GM21515 (cell line): ENCODE data around the gene PPP4R2.
A peak's percentile ranks its signal among the peaks of the same experiment; 100 is the strongest.

Experiments
- ATAC-seq: cut with Tn5 transposase; IDR thresholded peaks from one replicate; pipeline ENCODE4 v1.9.1; 2021; ENCODE audit not compliant: unreplicated experiment

PPP4R2 gene

DNA sequence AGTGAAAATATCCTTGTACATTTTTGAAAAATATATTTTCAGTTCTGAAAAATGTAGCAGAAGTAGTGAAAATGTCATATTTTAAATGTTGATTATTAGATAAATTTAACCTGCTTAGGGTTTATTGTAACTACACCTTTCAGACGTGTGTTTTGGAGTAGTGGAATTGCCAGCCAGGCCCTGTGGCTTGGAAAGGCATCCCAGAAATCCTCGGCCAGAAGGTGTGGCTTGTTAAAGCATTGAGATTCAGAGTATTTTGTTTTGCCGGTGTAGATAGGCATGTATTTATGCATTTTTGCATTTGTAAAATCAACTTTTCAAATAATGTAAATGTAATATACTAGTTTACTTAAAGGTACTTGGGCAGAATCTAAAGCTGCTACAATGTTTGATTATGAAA is 71.8 kb downstream of the PPP4R2 start:
- no peak for ATAC-seq

DNA sequence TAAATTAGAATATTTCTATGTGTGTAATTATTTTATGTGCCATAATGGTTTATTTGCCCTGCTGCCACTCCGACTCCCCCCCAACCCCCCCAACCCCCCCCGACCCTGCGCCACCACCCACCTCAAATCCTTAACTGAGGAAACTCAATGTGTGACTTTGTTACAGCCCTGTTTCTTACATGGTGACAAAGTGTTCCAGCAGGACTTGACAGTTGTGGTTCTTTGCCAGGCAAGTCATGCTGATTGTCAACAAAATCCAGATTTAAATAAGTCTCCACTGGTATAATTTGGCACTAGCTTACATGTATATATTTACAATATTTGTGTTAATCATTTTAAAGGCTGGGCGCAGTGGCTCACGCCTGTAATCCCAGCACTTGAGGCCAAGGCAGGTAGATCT is 72.6 kb downstream of the PPP4R2 start:
- ATAC-seq, result no peak

DNA sequence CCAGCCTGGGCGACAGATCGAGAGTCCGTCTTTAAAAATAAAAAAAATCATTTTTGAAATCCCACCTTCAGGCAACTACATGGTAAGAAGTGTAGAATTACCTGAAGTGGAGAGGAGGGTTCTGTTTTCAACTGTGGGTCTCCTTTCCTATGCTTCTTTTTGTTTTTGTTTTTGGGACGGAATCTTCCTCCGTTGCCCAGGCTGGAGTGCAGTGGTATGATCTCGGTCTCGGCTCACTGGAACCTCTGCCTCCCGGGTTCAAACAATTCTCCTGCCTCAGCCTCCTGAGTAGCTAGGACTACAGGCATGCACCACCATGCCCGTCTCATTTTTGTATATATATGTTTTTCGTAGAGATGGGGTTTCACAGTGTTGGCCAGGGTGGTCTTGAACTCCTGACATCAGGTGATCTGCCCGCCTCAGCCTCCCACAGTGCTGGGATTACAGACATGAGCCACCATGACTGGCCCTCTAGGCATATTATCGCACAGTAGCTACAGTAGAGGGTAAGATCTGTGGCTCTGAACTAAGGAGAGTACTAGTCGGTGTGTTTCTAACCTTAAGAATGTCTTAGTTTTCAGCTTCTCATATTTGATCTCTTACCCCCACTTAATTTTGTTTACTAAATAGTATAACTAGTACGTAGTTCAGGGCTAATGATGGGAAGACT is 73.3 kb downstream of the PPP4R2 start:
- no peak for ATAC-seq

DNA sequence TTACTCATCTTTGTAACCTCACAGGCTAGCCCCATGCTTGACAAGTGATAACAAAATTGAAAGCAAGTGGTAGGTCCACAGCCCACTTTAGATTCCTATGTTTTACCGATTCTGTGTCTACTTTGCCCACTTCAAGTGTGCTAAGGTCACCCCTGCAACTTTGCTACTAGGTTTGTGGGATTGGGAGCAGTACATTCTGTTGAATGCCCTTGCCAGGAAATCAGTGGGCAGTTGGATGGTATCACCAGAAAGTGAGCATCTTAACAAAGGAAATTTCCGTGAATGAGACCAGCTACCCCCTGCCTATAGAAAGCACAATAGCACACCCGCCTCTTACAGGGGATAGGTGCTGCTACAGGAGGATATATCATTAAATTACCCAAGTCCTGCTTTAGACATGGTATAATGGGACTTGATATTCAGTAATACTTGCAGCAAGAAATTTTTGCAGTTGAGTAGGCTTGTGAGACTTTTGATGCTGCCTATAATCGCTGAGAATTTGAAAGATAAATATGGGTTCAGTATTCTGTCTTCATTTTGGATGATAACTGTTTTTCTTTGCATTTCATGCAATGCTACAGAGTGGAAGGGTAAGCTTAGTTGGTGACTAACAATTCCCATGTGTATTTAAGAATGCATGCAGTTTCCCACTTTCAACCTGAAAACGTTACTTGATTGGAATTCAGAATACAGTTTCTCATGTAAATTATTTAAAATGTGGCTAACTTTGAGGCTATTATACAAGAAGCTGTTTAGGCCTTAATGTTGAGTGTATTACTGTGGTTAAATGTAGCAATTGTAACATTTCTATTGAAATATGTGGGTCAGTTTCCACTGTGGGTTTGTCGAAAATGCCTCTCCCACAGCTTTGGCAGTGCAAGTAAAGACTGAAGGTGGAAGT is 74.3 kb downstream of the PPP4R2 start:
- no peak for ATAC-seq

DNA sequence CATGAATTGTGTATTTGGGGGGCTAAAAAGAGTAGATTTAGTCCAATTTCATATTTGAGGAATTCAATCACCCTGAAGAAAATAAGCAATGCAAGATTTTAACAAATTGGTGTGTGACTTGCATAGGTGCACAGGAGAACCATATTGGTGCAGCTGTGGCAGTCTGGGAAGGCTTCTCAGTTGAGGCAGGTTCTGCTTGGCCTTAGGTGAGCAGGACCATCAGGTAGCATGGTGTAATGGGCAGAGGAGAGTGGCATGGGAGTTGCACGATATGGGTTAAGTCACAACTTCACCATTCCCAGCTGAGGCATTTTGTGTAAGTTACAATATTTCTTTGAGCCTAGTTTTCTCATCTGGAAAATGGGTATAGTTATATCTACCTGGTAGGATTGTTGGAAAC is 75.3 kb downstream of the PPP4R2 start:
- no peak for ATAC-seq

DNA sequence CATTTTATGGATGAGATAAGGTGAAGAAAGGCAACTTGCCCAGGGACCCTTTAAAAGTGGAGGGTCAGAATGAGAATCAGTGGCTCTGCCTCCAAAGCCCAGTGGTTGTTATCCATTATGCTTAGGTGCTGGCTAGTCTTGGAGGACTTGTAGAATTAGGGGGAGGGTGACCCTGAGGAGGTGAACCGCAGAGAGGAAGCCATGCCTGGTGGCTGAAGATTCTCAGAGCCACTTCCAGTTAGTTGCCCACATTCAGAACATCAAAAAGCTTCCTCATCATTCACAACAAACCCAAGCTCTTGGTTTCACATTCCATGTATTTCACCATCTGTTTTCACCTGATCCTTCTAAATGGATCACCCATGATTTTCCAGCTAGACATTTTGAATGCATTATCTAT is 76.0 kb downstream of the PPP4R2 start:
- no peak for ATAC-seq

DNA sequence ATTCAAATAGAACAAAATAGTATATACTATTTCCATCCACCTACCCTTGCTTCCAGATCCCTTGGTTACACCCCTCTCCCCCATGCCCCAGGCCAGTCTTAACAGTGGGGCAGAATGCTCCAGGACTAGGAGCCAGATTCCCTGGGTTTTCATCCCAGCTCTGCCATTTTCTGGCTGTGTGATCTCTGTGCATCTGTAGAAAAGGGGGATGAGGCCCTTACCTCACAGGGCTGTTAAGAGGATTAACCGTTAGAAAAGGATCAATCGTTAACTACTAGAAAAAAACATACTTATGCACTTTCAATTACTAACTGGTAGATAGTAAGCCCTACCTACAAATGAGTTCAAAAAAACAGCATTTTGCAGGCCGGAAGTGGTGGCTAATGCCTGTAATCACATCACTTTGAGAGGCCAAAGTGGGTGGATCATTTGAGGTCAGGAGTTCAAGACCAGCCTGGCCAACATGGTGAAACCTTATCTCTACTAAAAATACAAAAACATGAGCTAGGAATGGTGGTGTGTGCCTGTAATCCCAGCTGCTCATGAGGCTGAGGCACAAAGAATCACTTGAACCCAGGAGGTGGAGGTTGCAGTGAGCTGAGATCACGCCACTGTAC is 76.6 kb downstream of the PPP4R2 start:
- no peak for ATAC-seq

DNA sequence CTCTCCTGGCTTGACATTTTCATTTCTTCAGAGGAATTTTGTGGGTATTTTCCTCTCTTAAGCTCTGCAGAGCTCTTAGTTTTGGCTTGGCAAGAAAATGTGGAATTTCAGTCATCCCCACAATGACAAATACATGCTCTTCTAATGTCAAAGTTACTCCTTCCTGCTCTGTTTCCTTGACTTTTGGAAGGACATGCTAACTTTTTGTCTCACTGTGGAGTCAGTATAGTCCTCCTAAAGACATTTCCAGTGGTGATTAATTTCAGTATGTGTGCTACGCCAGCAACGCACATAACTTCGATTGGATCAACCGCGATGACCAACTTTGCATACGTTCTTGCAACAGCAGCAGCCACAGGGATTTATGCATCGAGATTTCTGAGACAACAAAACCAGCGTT is 78.2 kb downstream of the PPP4R2 start:
- ATAC-seq, result no peak

DNA sequence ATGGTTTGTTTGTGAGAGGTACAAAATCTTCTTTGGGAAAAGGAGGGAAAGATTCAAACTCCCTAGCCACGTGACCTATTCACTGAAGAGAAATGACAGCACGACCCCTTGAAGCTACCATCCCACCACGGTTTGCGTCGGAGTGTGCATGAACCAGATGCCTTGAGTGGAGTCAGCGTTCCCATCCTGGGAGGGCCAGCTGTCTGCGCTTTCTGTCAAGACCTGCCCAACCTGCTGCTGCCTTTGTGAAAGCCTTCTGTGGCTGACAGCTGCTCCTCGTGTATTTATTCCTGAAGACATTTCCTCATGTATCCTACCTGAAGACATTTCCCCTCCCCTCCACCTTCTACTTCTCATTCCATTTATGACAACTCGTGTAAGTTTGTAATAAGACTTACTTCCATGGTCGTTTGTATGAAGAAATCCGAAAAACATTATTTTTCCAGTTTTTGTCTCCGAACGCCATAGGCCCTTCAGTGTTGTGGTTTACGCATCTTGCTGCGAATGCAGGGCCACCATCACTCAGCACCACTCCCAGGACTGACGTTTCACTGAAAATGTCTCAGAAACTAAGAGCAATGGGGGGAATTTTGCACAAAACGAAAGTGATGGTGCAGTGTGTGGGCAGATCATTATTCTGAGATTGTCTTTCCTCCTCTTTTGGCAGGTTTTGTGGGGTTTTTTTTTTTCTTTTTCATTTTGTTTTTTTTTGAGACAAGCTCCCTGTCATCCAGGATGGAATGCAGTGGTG is 83.8 kb downstream of the PPP4R2 start:
- ATAC-seq, result no peak

DNA sequence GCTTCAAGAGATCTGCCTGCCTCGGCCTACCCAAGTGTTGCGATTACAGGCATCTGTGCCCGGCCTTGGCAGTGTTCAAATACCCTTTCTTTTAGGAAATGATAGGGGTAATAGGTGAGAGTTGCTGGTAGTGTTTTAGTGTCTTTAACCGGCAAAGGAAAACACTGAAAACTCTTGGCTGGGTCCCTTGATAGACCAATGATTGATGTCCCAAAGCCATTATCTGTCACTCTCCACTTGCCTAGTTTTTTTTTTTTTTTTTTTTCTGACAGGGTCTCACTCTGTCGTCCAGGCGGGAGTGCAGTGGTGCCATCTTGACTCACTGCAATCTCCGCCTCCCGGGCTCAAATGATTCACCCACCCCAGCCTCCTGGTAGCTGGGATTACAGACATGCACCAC is 84.5 kb downstream of the PPP4R2 start:
- ATAC-seq, result no peak

DNA sequence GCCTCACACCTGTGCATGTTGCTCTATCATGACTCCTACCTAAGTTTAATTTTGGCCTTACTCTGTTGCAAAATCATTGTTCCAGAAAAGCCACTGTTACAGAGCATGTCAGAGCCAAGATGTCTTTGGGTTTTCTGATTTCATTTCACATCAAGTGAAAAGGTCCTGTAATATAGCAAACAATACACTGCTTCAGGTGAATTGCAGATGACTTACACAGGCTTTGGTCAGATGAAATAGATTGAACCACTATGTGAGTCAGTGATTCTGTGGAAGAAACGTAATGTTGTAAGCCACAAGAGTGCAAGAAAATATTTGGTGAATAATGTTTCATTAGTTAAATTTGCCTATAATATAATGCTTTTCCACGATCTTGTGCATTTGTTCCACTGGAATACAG is 87.6 kb downstream of the PPP4R2 start:
- no peak for ATAC-seq

DNA sequence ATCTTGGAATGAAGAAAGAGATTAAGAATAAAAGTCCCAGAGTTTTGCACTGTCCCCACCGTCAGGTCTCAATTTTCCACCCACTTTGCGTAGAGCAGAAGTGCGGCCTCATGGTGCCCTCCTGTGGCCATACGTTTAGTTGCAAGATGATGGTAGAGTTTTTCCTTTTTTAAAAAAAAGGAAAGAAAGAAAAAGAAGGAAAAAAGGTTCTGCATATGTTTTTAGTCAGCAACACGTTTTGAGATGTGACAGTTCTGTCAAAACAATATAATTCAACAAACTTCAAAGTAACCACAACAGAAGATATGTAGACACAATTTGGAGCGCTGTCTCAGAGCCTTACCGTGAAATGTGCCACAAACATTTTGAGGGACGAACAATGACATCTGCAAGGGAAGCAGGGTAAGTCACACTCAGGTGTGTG is 89.5 kb downstream of the PPP4R2 start:
- ATAC-seq, result no peak

DNA sequence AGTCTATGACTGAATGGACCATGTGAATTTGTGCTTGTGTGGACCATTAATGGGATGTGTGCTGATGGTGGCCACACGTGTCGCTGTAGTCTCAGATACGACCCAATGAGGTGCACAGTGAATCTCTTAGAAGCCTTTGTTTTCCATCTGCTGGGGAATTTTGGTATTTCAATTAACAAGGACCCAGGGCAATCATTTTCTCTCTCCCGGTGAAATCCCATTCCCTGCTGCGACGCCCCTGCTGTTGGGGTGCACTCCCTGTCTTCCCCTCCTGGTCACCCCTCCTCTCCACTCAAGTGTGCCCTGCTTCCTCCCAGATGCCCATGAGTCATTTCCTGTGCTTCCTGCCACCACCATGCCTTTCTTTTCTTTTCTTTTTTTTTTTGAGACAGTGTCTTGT is 97.5 kb downstream of the PPP4R2 start:
- ATAC-seq, result no peak

DNA sequence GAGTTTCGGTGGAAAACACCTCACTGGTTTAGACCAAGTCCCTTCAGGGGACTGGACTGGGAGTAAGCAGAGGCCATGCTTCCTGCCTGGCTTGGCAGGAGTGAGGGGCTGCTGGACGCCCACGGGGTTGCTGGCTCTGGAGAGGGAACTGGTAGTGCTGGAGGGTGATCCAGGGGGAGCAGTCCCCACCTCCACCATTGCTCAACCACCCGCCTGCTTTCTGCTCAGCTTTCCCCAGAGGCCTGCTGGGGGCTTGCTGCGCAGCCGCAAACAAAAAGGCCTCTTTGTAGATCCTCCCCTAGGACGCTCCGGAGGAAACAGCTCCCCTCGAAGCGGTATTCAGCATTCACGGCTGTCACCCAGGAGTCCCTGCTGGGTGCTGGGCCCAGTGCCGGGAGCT is 98.3 kb downstream of the PPP4R2 start:
- no peak for ATAC-seq

DNA sequence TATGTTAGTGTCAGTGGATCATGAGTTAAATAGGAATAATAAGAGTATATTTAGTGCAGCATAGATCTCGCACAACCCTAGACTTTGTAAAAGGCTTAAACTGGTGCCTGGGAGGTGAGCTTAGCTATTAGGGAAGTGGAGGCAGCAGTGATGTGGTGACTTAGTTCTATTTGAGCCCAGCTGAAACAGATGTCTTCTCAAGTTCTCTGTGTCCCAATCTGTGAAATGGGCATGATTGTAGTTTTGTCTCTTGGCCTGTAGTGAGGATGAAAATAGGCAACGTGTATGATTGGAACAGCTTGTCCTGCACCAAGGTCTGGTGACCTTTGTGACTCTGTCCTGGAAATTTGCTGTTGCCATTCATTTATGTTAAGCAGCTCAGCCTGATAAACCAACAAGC is 99.6 kb downstream of the PPP4R2 start:
- no peak for ATAC-seq

DNA sequence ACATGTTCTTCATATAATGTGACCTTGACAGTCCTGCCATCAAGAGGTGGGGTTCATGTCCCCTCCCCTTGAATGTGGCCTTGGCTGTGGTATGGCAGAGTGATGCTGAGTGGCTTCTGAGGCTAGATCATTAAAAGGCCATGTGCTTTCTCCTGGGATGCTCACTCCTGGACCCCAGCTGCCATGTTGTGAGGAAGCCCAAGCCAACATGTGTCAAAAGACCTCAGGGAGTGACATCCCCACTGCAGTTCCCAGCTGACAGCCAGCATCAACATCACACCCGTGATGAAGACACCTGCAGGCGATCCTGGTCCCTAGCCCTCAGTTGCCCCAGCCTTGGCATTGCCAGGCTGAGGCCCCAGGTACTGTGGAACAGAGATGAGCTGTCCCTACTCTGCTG is 101.4 kb downstream of the PPP4R2 start:
- no peak for ATAC-seq

DNA sequence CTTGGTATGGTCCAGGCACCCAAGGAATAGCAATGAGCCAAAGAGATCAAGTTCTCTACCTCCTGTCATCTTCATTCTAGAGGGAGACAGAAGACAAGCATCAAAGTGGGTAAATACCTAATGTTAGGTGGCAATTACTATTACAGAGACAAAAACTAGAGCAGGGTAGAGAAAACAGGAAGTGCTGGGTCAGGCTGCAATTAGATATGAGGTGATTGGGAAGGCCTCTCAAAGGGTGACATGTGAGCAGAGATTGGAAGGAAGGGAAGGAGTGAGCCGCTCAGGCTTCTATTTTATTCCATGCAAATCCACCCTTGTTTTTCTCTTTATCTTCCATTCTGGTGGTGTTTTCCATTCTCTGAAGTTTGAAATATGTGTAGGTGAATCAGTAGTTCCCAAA is 102.3 kb downstream of the PPP4R2 start:
- no peak for ATAC-seq

DNA sequence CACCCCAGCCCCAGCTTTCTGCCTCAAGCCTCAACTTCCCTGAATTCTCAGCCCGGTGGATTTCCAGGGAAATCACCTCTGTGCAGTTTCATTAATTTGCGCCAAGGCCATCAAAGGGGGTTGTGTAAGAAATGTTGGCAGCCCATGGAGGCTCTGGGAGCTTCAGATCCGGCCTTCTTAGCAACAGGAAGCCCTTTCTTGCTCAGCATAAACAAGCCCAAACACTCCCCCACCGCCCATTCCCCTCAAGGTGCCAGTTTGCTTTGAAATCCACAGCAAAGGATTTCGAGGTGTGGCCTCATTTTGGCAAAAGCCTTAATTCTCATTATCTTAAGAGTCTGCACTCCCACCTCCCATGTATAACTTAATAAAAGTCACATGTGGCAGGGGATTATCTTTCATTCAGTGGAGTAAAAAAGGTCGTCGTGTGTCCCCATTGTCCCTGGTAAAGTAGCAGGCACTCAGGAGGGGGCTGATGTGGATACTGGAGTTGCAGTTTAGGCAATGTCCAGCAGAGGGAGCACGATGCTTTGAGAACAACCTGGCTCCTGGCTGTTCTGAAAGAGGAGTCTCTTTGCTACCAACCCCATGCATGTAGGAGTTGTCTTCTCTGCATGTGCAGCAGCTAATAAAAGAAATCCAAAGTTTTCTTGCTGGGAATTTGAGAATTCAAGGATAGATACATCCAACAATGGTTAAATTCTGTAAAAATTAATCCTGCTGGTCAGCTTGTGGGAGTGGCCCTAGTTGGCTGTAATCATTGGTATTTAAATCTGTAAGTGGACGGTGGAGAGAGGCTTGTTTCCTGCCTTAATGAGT is 104.3 kb downstream of the PPP4R2 start:
- ATAC-seq, result peak; percentile 90

DNA sequence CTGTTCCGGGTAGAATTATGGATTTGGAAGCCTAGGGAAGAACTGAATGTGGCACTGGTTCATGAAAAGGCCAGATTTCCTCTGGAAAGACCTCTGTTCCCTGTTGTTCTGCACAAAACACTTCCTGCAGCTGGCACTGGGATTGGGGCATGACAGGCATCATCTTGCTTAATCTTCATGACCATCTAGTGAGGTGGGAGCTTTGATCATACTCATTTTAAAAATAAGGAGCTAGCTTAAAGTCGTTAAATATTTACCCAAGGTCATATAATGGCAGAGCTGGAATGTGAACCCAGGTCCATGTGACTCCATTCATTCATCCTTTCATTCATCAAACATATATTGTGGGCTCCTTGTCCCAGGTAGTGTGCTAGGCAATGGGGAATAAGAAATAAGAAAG is 105.3 kb downstream of the PPP4R2 start:
- ATAC-seq, result no peak

DNA sequence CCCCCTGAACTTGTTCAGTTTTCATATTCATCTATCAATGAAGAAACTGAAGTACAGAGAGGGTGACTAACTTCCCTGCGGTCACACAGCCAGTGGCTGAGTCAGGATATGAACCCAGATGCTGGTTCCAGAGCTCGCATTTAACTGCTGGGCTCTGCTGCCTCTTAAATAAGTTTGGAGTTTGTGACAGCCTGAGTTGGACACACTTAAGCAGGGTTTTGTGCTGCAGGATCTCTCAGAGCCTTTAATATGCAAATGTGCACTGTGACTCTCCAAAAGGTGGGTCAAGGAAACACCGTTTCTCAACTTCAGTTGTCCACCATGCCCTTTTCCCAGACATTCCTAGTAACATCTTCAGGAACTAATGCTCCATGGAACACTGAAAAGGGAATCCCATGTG is 110.6 kb downstream of the PPP4R2 start:
- no peak for ATAC-seq
